ENCODE measurements around the gene GFPT1. TPM values are rescaled to one million over a fixed set of nuclear protein-coding genes. Genes with fewer than 3 reads are reported as not detected.

GFPT1 gene
- 40.3 and 53.0 TPM in 2 replicates for total RNA-seq
- polyA plus RNA-seq = 25.8 and 39.1 TPM in 2 replicates
- 25.5 and 33.8 TPM in 2 replicates for polyA plus RNA-seq (2012)
- polyA minus RNA-seq (ENCODE audit: low replicate concordance) = 12.8 and 16.6 TPM in 2 replicates

DNA sequence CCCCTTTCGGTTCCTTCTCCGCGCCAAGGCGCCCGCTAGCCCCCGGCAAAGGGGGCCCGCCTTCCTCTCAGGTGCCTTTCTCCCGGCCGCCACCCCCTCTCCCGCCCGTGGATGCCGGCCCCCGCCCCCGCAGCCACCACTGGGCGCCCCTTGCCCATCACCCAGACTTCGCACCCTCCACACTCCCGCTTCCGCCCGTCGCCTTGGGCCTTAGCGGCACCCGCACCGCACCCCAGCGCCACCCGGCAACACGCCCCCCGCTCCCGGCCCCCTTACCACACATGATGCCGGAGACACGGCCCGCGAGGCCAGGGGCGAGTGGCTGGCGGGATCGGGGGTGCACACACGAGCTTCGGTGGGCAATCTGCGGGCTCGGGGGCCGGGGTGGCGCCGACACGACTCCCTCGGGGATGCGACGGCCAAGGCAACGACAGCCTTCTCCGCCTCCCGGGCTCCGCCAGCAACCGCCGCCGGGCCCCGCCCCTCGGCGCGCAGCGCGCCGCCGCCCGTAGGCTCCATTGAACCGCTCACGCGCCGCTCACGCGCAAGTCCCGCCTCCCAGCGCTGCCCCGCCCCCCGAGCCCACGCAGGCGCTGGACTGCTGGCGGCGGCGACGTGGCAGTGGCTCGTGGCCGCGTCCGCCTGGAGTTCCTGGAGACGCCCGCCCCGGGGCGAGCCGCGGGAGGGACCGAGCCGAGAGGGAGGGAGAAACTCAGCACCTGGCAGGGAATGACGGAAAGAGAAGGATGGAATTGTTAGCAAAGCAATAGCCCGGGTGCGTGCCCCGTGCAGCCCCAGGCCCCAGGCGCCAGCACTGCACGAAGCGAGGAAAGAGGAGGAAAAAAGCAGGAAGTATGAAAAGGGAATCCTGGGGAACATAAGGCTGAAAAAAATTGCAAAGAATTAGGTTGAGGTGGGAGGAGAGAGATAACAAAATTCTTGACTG, at the start of gene GFPT1:
Gene GFPT1, minus strand, starts transcription at position 439 of the 946 bp plus-strand sequence. Its CDS starts 156 bp downstream, at position 283.
- peak; percentile 92 to 93 for DNase-seq (ENCODE audit: low read depth in 2 of 2)
- H3K9me3 ChIP-seq (ENCODE audit: control insufficient read depth, insufficient read depth, low read depth, low read length) = no peaks in the 10 kb centered on the region
- H3K9ac ChIP-seq (ENCODE audit: insufficient read depth, low read length) = peak within 1 kb of the TSS; percentile 84
- peaks cover 49% of the 10 kb centered on the region for H3K79me2 ChIP-seq (ENCODE audit: control insufficient read depth, insufficient read depth, low read length)
- peaks cover 5% of the 10 kb centered on the region for H3K4me1 ChIP-seq (ENCODE audit: control insufficient read depth, extremely low read depth, insufficient read depth, low read length)
- no peaks in the 10 kb centered on the region for H3K27me3 ChIP-seq (ENCODE audit: control insufficient read depth, insufficient read depth, low read length)
- peak within 1 kb of the TSS; percentile 81 for H3K27ac ChIP-seq (ENCODE audit: insufficient read depth, low read length)
- H2AFZ ChIP-seq (ENCODE audit: low read length) = peak within 1 kb of the TSS; percentile 61
- peak within 1 kb of the TSS; percentile 91 for H3K4me2 ChIP-seq (ENCODE audit: extremely low read depth, insufficient read depth, low read length)
- H3K36me3 ChIP-seq (ENCODE audit: control insufficient read depth, insufficient read depth, low read length) = no peaks in the 10 kb centered on the region
- TF ChIP-seq EZH2 (IDR thresholded peaks at IDR 0.05; ENCODE audit: low read length, missing control alignments) (no peak), CTCF (conservative IDR thresholded peaks at IDR 0.05 in 1 of 2, IDR thresholded peaks at IDR 0.05 in 1 of 2; ENCODE audit: low read depth in 1 of 2, low read length in 2 of 2) (no peak)
- H4K20me1 ChIP-seq (ENCODE audit: control insufficient read depth, extremely low read depth, insufficient read depth, low read length) = no peaks in the 10 kb centered on the region
- peak within 1 kb of the TSS; percentile 70 to 96 (median 78) for H3K4me3 ChIP-seq (replicated peaks in 1 of 4; ENCODE audit: control extremely low read depth in 1 of 4, insufficient read depth in 1 of 4, low read depth in 3 of 4, low read length in 4 of 4)

- Histone ChIP-seq H2AFZ (ENCODE audit: low read length) (peak overlapping the region; percentile 98), H3K4me3 (replicated peaks in 1 of 4; ENCODE audit: control extremely low read depth in 1 of 4, insufficient read depth in 1 of 4, low read depth in 3 of 4, low read length in 4 of 4) (peak overlapping the region; percentile 61 to 98 (median 82)), H3K36me3 (ENCODE audit: control insufficient read depth, insufficient read depth, low read length) (no peaks in the 10 kb centered on the region), H3K27me3 (ENCODE audit: control insufficient read depth, insufficient read depth, low read length) (no peaks in the 10 kb centered on the region), H4K20me1 (ENCODE audit: control insufficient read depth, extremely low read depth, insufficient read depth, low read length) (no peaks in the 10 kb centered on the region), H3K79me2 (ENCODE audit: control insufficient read depth, insufficient read depth, low read length) (peaks cover 25% of the 10 kb centered on the region), H3K4me2 (ENCODE audit: extremely low read depth, insufficient read depth, low read length) (peak overlapping the region; percentile 88), H3K9ac (ENCODE audit: insufficient read depth, low read length) (peak overlapping the region; percentile 98), H3K4me1 (ENCODE audit: control insufficient read depth, extremely low read depth, insufficient read depth, low read length) (peaks cover 10% of the 10 kb centered on the region), H3K27ac (ENCODE audit: insufficient read depth, low read length) (peak overlapping the region; percentile 97), H3K9me3 (ENCODE audit: control insufficient read depth, insufficient read depth, low read depth, low read length) (no peaks in the 10 kb centered on the region)
- peak; percentile 8 to 21 for DNase-seq (ENCODE audit: low read depth in 2 of 2)
- TF ChIP-seq CTCF (conservative IDR thresholded peaks at IDR 0.05 in 1 of 2, IDR thresholded peaks at IDR 0.05 in 1 of 2; ENCODE audit: low read depth in 1 of 2, low read length in 2 of 2) (no peak), EZH2 (IDR thresholded peaks at IDR 0.05; ENCODE audit: low read length, missing control alignments) (no peak)
Measured at GRCh38 chr2:69436596-69436937, 49.5 kb upstream of the GFPT1 start.

GRCh38 chr2:69434753-69435152, 47.7 kb upstream of the GFPT1 start:
- H3K4me3 ChIP-seq (replicated peaks in 1 of 4; ENCODE audit: control extremely low read depth in 1 of 4, insufficient read depth in 1 of 4, low read depth in 3 of 4, low read length in 4 of 4) = no peak overlapping the region
- H3K27ac ChIP-seq (ENCODE audit: insufficient read depth, low read length) = no peak overlapping the region
- TF ChIP-seq EZH2 (IDR thresholded peaks at IDR 0.05; ENCODE audit: low read length, missing control alignments) (no peak), CTCF (conservative IDR thresholded peaks at IDR 0.05 in 1 of 2, IDR thresholded peaks at IDR 0.05 in 1 of 2; ENCODE audit: low read depth in 1 of 2, low read length in 2 of 2) (no peak)
- no peak overlapping the region for H3K9ac ChIP-seq (ENCODE audit: insufficient read depth, low read length)
- H4K20me1 ChIP-seq (ENCODE audit: control insufficient read depth, extremely low read depth, insufficient read depth, low read length) = no peaks in the 10 kb centered on the region
- peaks cover 25% of the 10 kb centered on the region for H3K79me2 ChIP-seq (ENCODE audit: control insufficient read depth, insufficient read depth, low read length)
- no peaks in the 10 kb centered on the region for H3K27me3 ChIP-seq (ENCODE audit: control insufficient read depth, insufficient read depth, low read length)
- no peak overlapping the region for H3K4me2 ChIP-seq (ENCODE audit: extremely low read depth, insufficient read depth, low read length)
- H3K4me1 ChIP-seq (ENCODE audit: control insufficient read depth, extremely low read depth, insufficient read depth, low read length) = peaks cover 10% of the 10 kb centered on the region
- no peaks in the 10 kb centered on the region for H3K36me3 ChIP-seq (ENCODE audit: control insufficient read depth, insufficient read depth, low read length)
- no peak for DNase-seq (ENCODE audit: low read depth in 2 of 2)
- H2AFZ ChIP-seq (ENCODE audit: low read length) = no peak overlapping the region
- H3K9me3 ChIP-seq (ENCODE audit: control insufficient read depth, insufficient read depth, low read depth, low read length) = no peaks in the 10 kb centered on the region

All from fibroblast of lung (primary cell).